Glutamatergic neuron (in vitro differentiated cells): ENCODE data around the gene OLA1. TPM values are rescaled to one million over a fixed set of nuclear protein-coding genes. Genes with fewer than 3 reads are reported as not detected.

Experiments used
- DNase-seq: peaks from one replicate; pipeline ENCODE4 v3.0.0; 2022
- H3K27ac Mint-ChIP-seq: one replicate; pipeline ENCODE4 v1.8.0; 2020; ENCODE audit warnings: mild to moderate bottlenecking, mixed read lengths, inconsistent platforms; ENCODE audit not compliant: unreplicated experiment
- H3K27me3 Mint-ChIP-seq: one replicate; pipeline ENCODE4 v1.8.0; 2020; ENCODE audit warnings: mild to moderate bottlenecking, moderate library complexity, mixed read lengths, inconsistent platforms; ENCODE audit not compliant: unreplicated experiment
- H3K36me3 Mint-ChIP-seq: one replicate; pipeline ENCODE4 v1.8.0; 2020; ENCODE audit warnings: mild to moderate bottlenecking, mixed read lengths, inconsistent platforms; ENCODE audit not compliant: unreplicated experiment
- H3K4me1 Mint-ChIP-seq: one replicate; pipeline ENCODE4 v1.8.0; 2020; ENCODE audit warnings: mild to moderate bottlenecking, low read depth, mixed read lengths, inconsistent platforms; ENCODE audit not compliant: unreplicated experiment
- H3K4me3 Mint-ChIP-seq: one replicate; pipeline ENCODE4 v1.8.0; 2020; ENCODE audit warnings: mild to moderate bottlenecking, mixed read lengths, inconsistent platforms; ENCODE audit not compliant: unreplicated experiment
- H3K9me3 Mint-ChIP-seq: one replicate; pipeline ENCODE4 v1.8.0; 2020; ENCODE audit warnings: mild to moderate bottlenecking, moderate library complexity, mixed read lengths, inconsistent platforms; ENCODE audit not compliant: unreplicated experiment
- total RNA-seq: library from RNA; stranded (reverse); fragmentation: NEBNext Ultra II Directional; extraction: Animal tissue kit (Norgen Biotek cat#: 25700); gene quantifications from one replicate; pipeline ENCODE4 v1.2.1, GENCODE V29; 2021; ENCODE audit not compliant: unreplicated experiment
- TF ChIP-seq, protein P1 (sequence below): fragments of 200-600 bp; sonication (generic); IDR thresholded peaks from one replicate; pipeline ENCODE4 v1.5.0; 2021; ENCODE audit not compliant: partially characterized antibody, unreplicated experiment

Gene OLA1
- total RNA-seq, 1 donor from 2014 or later = 96.2 TPM

DNA sequence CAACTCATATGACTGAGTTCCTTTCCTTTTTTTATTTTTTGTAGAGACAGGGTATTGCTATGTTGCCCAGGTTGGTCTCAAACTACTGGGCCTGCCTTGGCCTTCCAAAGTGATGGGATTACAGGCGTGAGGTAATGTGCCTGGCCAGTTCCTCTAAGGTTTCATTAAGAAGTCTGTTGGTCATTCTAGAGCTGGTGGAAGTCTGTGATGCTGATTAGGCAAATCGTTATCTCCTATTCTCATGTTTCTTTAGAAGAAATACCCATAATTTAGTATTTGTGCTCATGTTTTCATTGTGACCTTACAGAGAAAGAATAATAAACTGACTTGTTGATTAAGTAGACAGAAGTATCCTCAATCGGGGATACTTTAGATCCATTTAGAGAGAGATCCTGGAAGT is 177.0 kb downstream of the OLA1 start:
- Mint-ChIP-seq H3K27me3 (peaks cover 2% of the 10 kb centered on the region), H3K9me3 (no peaks in the 10 kb centered on the region), H3K4me3 (no peak overlapping the region), H3K4me1 (peaks cover 10% of the 10 kb centered on the region), H3K36me3 (no peaks in the 10 kb centered on the region), H3K27ac (no peak overlapping the region)
- TF ChIP-seq, protein P1, sequence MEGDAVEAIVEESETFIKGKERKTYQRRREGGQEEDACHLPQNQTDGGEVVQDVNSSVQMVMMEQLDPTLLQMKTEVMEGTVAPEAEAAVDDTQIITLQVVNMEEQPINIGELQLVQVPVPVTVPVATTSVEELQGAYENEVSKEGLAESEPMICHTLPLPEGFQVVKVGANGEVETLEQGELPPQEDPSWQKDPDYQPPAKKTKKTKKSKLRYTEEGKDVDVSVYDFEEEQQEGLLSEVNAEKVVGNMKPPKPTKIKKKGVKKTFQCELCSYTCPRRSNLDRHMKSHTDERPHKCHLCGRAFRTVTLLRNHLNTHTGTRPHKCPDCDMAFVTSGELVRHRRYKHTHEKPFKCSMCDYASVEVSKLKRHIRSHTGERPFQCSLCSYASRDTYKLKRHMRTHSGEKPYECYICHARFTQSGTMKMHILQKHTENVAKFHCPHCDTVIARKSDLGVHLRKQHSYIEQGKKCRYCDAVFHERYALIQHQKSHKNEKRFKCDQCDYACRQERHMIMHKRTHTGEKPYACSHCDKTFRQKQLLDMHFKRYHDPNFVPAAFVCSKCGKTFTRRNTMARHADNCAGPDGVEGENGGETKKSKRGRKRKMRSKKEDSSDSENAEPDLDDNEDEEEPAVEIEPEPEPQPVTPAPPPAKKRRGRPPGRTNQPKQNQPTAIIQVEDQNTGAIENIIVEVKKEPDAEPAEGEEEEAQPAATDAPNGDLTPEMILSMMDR = no peak
- DNase-seq = no peak

GRCh38 chr2:174070281-174070680 is 178.1 kb downstream of the OLA1 start:
- peaks cover 2% of the 10 kb centered on the region for H3K27me3 Mint-ChIP-seq
- H3K4me3 Mint-ChIP-seq = no peak overlapping the region
- no peak overlapping the region for H3K27ac Mint-ChIP-seq
- H3K9me3 Mint-ChIP-seq = no peaks in the 10 kb centered on the region
- H3K36me3 Mint-ChIP-seq = no peaks in the 10 kb centered on the region
- TF ChIP-seq, protein P1 = no peak
- no peak for DNase-seq
- peaks cover 6% of the 10 kb centered on the region for H3K4me1 Mint-ChIP-seq

DNA sequence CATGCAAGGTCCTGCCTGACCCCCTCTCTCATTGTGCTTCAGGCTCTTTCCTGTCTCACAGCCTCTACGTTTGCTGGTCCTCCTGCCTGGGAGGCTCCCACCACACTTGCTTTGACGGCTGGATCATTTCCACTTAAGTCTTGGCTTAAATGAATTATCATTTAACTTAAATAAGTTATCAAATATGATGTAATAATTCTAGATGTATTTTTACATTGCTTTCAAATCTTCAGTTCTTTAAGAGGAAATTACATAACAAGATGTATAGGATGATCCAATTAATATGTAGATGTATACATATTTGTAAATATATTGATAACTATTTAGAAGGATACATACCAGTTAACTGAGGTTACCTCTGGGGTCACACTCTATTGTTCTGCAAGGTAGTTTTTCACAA is 180.5 kb downstream of the OLA1 start:
- Mint-ChIP-seq H3K27me3 (peaks cover 2% of the 10 kb centered on the region), H3K36me3 (no peaks in the 10 kb centered on the region), H3K27ac (no peak overlapping the region), H3K9me3 (no peaks in the 10 kb centered on the region), H3K4me3 (no peak overlapping the region), H3K4me1 (peaks cover 8% of the 10 kb centered on the region)
- TF ChIP-seq, protein P1 = no peak
- no peak for DNase-seq

- DNase-seq = no peak
- no peak overlapping the region for H3K4me3 Mint-ChIP-seq
- peaks cover 2% of the 10 kb centered on the region for H3K27me3 Mint-ChIP-seq
- peaks cover 10% of the 10 kb centered on the region for H3K4me1 Mint-ChIP-seq
- no peak overlapping the region for H3K27ac Mint-ChIP-seq
- no peaks in the 10 kb centered on the region for H3K36me3 Mint-ChIP-seq
- TF ChIP-seq, protein P1 = no peak
- H3K9me3 Mint-ChIP-seq = no peaks in the 10 kb centered on the region
These were observed 181.5 kb downstream of the OLA1 start for GRCh38 chr2:174066871-174067270.

- Mint-ChIP-seq H3K9me3 (peaks cover 2% of the 10 kb centered on the region), H3K36me3 (peaks cover 9% of the 10 kb centered on the region), H3K4me1 (peaks cover 10% of the 10 kb centered on the region), H3K27ac (no peak overlapping the region), H3K27me3 (peaks cover 4% of the 10 kb centered on the region), H3K4me3 (no peak overlapping the region)
- TF ChIP-seq, protein P1 = no peak
- no peak for DNase-seq
These were observed 184.7 kb downstream of the OLA1 start for GRCh38 chr2:174063492-174064092.
